GM21447 (cell line): ENCODE data around the gene SOAT2.
A peak's percentile ranks its signal among the peaks of the same experiment; 100 is the strongest.
"Not testable (repeated sequence)": the region's sequence is repeated elsewhere in the genome, so short reads cannot be mapped to it uniquely, and the experiment has no call there.

Source experiments
- ATAC-seq: cut with Tn5 transposase; IDR thresholded peaks from one replicate; pipeline ENCODE4 v1.9.1; 2021; ENCODE audit not compliant: unreplicated experiment

Gene SOAT2

GRCh38 chr12:53101931-53102781 lies 1.1 kb upstream of the SOAT2 start:
- ATAC-seq: no peak

GRCh38 chr12:53103860-53104305 lies 597 bp downstream of the SOAT2 start:
- peak; percentile 53 for ATAC-seq

GRCh38 chr12:53105256-53105655 lies 2.0 kb downstream of the SOAT2 start:
- no peak for ATAC-seq

- ATAC-seq: no peak
Measured at GRCh38 chr12:53105712-53106439, 2.6 kb downstream of the SOAT2 start.

- ATAC-seq: no peak
Measured at GRCh38 chr12:53107122-53107521, 3.8 kb downstream of the SOAT2 start.

- not testable (repeated sequence) for ATAC-seq
Measured at GRCh38 chr12:53112431-53112830, 9.1 kb downstream of the SOAT2 start.

GRCh38 chr12:53113136-53113705 lies 9.9 kb downstream of the SOAT2 start:
- no peak for ATAC-seq

- ATAC-seq: no peak
Measured at GRCh38 chr12:53113951-53114350, 10.7 kb downstream of the SOAT2 start.

- ATAC-seq: no peak
Measured at GRCh38 chr12:53115112-53115890, 12.0 kb downstream of the SOAT2 start.

- no peak for ATAC-seq
Measured at GRCh38 chr12:53115891-53116648, 12.8 kb downstream of the SOAT2 start.

- ATAC-seq: no peak
Measured at GRCh38 chr12:53118751-53119300, 15.5 kb downstream of the SOAT2 start.

GRCh38 chr12:53120685-53121525 lies 17.6 kb downstream of the SOAT2 start:
- no peak for ATAC-seq

GRCh38 chr12:53122961-53123468 lies 19.7 kb downstream of the SOAT2 start:
- ATAC-seq: no peak

- no peak for ATAC-seq
Measured at GRCh38 chr12:53123578-53124351, 20.5 kb downstream of the SOAT2 start.

GRCh38 chr12:53124352-53124723 lies 21.1 kb downstream of the SOAT2 start:
- no peak for ATAC-seq

GRCh38 chr12:53127169-53127568 lies 23.9 kb downstream of the SOAT2 start:
- no peak for ATAC-seq

- ATAC-seq: no peak
Measured at GRCh38 chr12:53128780-53129569, 25.7 kb downstream of the SOAT2 start.
